Measurements from ENCODE around the gene HES4. TPM values are rescaled to one million over a fixed set of nuclear protein-coding genes. Genes with fewer than 3 reads are reported as not detected.

HES4 gene
- total and polyA plus RNA-seq, 2 of the 13 experiments (the other 11 are each of a cell fraction or from before 2014, with no cell fraction given): 8.8 to 10.6 TPM

DNA sequence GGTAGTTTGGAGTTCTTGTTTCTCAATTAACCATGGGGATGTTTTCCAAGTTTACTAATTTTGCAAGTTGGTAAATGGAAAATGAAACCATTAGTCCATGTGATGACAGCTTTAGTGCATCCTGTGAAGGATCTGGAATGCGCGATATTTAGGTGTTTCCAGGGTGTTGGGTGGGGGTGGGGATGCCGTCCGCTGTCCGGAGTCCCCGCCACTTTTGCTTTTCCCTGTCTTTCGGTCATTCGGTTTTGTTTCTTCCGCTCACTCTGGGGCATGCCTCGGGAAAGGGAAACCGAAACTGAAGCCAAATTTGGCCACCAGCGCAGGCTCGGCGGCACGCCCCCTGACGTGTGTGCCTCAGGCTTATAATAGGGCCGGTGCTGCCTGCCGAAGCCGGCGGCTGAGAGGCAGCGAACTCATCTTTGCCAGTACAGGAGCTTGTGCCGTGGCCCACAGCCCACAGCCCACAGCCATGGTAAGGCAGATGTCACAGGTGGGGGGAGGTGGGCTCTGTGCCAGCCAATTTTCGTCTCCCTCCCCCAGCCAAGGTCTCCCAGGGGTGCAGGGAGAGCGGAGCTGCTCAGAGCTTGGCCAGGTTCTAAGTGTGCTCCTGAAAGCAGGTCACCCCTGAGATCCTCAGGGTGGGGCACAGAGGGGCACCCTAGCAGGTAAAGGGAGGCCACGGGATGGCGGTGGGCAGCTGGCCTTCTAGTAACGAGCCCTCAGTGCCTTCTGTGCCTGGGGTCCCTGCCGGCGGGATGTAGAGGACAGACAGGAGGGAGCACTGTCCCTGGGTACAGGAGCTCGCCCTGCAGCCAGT, 13.4 kb upstream of the HES4 start, which contains the start of gene ISG15 (continued):
- peak; percentile 50; the same call in 1 of the 2 replicates for TF ChIP-seq TAF1 (CRISPR knock-in tag; IDR thresholded peaks at IDR 0.05)
- 0 out of 2 replicates have a peak, but pooled peaks have one; percentile 56 for TF ChIP-seq ZFY (CRISPR knock-in tag; IDR thresholded peaks at IDR 0.05)
- TF ChIP-seq, protein P1, sequence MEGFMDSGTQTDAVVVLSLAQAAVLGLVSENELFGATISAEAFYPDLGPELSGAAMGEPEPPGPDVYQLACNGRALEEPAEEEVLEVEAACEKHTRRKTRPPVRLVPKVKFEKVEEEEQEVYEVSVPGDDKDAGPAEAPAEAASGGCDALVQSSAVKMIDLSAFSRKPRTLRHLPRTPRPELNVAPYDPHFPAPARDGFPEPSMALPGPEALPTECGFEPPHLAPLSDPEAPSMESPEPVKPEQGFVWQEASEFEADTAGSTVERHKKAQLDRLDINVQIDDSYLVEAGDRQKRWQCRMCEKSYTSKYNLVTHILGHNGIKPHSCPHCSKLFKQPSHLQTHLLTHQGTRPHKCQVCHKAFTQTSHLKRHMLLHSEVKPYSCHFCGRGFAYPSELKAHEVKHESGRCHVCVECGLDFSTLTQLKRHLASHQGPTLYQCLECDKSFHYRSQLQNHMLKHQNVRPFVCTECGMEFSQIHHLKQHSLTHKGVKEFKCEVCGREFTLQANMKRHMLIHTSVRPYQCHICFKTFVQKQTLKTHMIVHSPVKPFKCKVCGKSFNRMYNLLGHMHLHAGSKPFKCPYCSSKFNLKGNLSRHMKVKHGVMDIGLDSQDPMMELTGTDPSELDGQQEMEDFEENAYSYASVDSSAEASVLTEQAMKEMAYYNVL (CRISPR knock-in tag; IDR thresholded peaks at IDR 0.05; ENCODE audit: borderline replicate concordance): peak; percentile 63; the same call in 1 of the 2 replicates
- peak; percentile 58; the same call in 1 of the 2 replicates for TF ChIP-seq CBX5 (CRISPR knock-in tag; IDR thresholded peaks at IDR 0.05; ENCODE audit: borderline replicate concordance)
- TF ChIP-seq, protein P2, sequence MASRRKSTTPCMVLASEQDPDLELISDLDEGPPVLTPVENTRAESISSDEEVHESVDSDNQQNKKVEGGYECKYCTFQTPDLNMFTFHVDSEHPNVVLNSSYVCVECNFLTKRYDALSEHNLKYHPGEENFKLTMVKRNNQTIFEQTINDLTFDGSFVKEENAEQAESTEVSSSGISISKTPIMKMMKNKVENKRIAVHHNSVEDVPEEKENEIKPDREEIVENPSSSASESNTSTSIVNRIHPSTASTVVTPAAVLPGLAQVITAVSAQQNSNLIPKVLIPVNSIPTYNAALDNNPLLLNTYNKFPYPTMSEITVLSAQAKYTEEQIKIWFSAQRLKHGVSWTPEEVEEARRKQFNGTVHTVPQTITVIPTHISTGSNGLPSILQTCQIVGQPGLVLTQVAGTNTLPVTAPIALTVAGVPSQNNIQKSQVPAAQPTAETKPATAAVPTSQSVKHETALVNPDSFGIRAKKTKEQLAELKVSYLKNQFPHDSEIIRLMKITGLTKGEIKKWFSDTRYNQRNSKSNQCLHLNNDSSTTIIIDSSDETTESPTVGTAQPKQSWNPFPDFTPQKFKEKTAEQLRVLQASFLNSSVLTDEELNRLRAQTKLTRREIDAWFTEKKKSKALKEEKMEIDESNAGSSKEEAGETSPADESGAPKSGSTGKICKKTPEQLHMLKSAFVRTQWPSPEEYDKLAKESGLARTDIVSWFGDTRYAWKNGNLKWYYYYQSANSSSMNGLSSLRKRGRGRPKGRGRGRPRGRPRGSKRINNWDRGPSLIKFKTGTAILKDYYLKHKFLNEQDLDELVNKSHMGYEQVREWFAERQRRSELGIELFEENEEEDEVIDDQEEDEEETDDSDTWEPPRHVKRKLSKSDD (CRISPR knock-in tag; IDR thresholded peaks at IDR 0.05; ENCODE audit: low read depth): 0 out of 2 replicates have a peak, but pooled peaks have one; percentile 38
- 0 out of 2 replicates have a peak, but pooled peaks have one; percentile 31 for TF ChIP-seq NFYC (CRISPR knock-in tag; IDR thresholded peaks at IDR 0.05)
- peak; percentile 17; the same call in 1 of the 2 replicates for TF ChIP-seq MYC (CRISPR knock-in tag; IDR thresholded peaks at IDR 0.05; ENCODE audit: borderline replicate concordance)
- TF ChIP-seq, protein P3, sequence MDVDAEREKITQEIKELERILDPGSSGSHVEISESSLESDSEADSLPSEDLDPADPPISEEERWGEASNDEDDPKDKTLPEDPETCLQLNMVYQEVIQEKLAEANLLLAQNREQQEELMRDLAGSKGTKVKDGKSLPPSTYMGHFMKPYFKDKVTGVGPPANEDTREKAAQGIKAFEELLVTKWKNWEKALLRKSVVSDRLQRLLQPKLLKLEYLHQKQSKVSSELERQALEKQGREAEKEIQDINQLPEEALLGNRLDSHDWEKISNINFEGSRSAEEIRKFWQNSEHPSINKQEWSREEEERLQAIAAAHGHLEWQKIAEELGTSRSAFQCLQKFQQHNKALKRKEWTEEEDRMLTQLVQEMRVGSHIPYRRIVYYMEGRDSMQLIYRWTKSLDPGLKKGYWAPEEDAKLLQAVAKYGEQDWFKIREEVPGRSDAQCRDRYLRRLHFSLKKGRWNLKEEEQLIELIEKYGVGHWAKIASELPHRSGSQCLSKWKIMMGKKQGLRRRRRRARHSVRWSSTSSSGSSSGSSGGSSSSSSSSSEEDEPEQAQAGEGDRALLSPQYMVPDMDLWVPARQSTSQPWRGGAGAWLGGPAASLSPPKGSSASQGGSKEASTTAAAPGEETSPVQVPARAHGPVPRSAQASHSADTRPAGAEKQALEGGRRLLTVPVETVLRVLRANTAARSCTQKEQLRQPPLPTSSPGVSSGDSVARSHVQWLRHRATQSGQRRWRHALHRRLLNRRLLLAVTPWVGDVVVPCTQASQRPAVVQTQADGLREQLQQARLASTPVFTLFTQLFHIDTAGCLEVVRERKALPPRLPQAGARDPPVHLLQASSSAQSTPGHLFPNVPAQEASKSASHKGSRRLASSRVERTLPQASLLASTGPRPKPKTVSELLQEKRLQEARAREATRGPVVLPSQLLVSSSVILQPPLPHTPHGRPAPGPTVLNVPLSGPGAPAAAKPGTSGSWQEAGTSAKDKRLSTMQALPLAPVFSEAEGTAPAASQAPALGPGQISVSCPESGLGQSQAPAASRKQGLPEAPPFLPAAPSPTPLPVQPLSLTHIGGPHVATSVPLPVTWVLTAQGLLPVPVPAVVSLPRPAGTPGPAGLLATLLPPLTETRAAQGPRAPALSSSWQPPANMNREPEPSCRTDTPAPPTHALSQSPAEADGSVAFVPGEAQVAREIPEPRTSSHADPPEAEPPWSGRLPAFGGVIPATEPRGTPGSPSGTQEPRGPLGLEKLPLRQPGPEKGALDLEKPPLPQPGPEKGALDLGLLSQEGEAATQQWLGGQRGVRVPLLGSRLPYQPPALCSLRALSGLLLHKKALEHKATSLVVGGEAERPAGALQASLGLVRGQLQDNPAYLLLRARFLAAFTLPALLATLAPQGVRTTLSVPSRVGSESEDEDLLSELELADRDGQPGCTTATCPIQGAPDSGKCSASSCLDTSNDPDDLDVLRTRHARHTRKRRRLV (CRISPR knock-in tag; IDR thresholded peaks at IDR 0.05): peak; percentile 62; the same call in 1 of the 2 replicates
- TF ChIP-seq, protein P4, sequence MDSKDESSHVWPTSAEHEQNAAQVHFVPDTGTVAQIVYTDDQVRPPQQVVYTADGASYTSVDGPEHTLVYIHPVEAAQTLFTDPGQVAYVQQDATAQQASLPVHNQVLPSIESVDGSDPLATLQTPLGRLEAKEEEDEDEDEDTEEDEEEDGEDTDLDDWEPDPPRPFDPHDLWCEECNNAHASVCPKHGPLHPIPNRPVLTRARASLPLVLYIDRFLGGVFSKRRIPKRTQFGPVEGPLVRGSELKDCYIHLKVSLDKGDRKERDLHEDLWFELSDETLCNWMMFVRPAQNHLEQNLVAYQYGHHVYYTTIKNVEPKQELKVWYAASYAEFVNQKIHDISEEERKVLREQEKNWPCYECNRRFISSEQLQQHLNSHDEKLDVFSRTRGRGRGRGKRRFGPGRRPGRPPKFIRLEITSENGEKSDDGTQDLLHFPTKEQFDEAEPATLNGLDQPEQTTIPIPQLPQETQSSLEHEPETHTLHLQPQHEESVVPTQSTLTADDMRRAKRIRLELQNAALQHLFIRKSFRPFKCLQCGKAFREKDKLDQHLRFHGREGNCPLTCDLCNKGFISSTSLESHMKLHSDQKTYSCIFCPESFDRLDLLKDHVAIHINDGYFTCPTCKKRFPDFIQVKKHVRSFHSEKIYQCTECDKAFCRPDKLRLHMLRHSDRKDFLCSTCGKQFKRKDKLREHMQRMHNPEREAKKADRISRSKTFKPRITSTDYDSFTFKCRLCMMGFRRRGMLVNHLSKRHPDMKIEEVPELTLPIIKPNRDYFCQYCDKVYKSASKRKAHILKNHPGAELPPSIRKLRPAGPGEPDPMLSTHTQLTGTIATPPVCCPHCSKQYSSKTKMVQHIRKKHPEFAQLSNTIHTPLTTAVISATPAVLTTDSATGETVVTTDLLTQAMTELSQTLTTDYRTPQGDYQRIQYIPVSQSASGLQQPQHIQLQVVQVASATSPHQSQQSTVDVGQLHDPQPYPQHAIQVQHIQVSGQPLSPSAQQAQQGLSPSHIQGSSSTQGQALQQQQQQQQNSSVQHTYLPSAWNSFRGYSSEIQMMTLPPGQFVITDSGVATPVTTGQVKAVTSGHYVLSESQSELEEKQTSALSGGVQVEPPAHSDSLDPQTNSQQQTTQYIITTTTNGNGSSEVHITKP (CRISPR knock-in tag; IDR thresholded peaks at IDR 0.05; ENCODE audit: low read depth): peak; percentile 16; the same call in 1 of the 2 replicates
- TF ChIP-seq FOXO1 (CRISPR knock-in tag; IDR thresholded peaks at IDR 0.05): peak; percentile 55
- no peak for TF ChIP-seq NPAS2 (CRISPR knock-in tag; IDR thresholded peaks at IDR 0.05; ENCODE audit: borderline replicate concordance)

Measured in HepG2 (cell line).